HCT116 (cell line): ENCODE measurements around the gene ZFPL1. TPM values are rescaled to one million over a fixed set of nuclear protein-coding genes. Genes with fewer than 3 reads are reported as not detected.

ENCODE experiments used
- ATAC-seq: fragments of 200-7000 bp; cut with Tn5 transposase; 2 replicates; pipeline ENCODE4 v1.9.1; 2020; ENCODE audit warnings: mild to moderate bottlenecking, moderate library complexity
- BruUV-seq: library from RNA; stranded (reverse); fragments of 400-500 nt; replicated peaks from 2 replicates; lab custom pipeline; 2021; lab: Mats Ljungman, UMichigan
- CTCF ChIA-PET: fragments of 300-600 bp; sonication (Branson Sonifier 250); formaldehyde crosslinking; loops from one replicate; lab custom pipeline; 2021; ENCODE audit warnings: antibody characterized with exemption; lab: Charles Lee
- POLR2A ChIA-PET: fragments of 300-600, 350-600 bp; sonication (Branson Sonifier 250); formaldehyde crosslinking; loops from one replicate; lab custom pipeline; 2021; ENCODE audit warnings: antibody characterized with exemption; lab: Charles Lee
- RAD21 ChIA-PET, 2 experiments: fragments of 300-600 bp; sonication (Branson Sonifier 250); formaldehyde crosslinking; loops; one replicate each; lab custom pipeline; 2023; ENCODE audit warnings: low total read pairs in 2 of 2; ENCODE audit not compliant: uncharacterized antibody in 2 of 2, unreplicated experiment in 2 of 2, low non-redundant PET in 1 of 2; lab: Charles Lee
- DNase-seq: peaks from one replicate; pipeline ENCODE4 v3.0.0-alpha.2; 2010; ENCODE audit warnings: low read depth, low spot score
- H2AFZ ChIP-seq: fragments of 200-600 bp; shearing (Covaris generic), sonication (generic); 2 replicates; pipeline ENCODE4 v1.6.1; 2017; ENCODE audit warnings: low read depth, mixed run types, mixed read lengths, antibody characterized with exemption, low read length; ENCODE audit not compliant: poor library complexity, severe bottlenecking
- H3K27ac ChIP-seq: 2 replicates; pipeline ENCODE4 v1.5.1; 2012; ENCODE audit warnings: low read depth, low read length
- H3K27me3 ChIP-seq: fragments of 200-600 bp; sonication (generic); 2 replicates; pipeline ENCODE4 v1.6.1; 2016; ENCODE audit warnings: mixed run types, low read length, mixed read lengths; ENCODE audit not compliant: insufficient read depth
- H3K36me3 ChIP-seq, 2 experiments: fragments of 200-500 bp in 1 of 2; fragments of 200-600 bp in 1 of 2; sonication (Bioruptor generic) in 1 of 2; sonication (generic) in 1 of 2; 2 replicates each; pipeline versions ENCODE4 v1.5.1 to v1.6.1; 2014 to 2016; ENCODE audit warnings: low read length in 2 of 2, inconsistent platforms in 1 of 2, mixed read lengths in 1 of 2, mixed run types in 1 of 2; ENCODE audit not compliant: insufficient read depth in 2 of 2, control insufficient read depth in 1 of 2
- H3K4me1 ChIP-seq, 2 experiments: fragments of 200-600 bp in 1 of 2; sonication (generic) in 1 of 2; 2 replicates each; pipeline versions ENCODE4 v1.5.1 to v1.6.1; 2012 to 2017; ENCODE audit warnings: low read length in 2 of 2, inconsistent platforms in 1 of 2, mild to moderate bottlenecking in 1 of 2, mixed read lengths in 1 of 2, mixed run types in 1 of 2, moderate library complexity in 1 of 2; ENCODE audit not compliant: insufficient read depth in 2 of 2, control insufficient read depth in 1 of 2
- H3K4me2 ChIP-seq: fragments of 200-600 bp; sonication (generic); 2 replicates; pipeline ENCODE4 v1.6.1; 2017; ENCODE audit warnings: mixed run types, low read length, mixed read lengths
- H3K4me3 ChIP-seq, 2 experiments: fragments of 200-600 bp in 1 of 2; sonication (generic) in 1 of 2; replicated peaks in 1 of 2; 2 replicates each; pipeline ENCODE4 v1.5.1; 2011 to 2016; ENCODE audit warnings: low read length in 2 of 2, control low read depth in 1 of 2, low read depth in 1 of 2, mild to moderate bottlenecking in 1 of 2, mixed read lengths in 1 of 2, mixed run types in 1 of 2
- H3K79me2 ChIP-seq: fragments of 200-600 bp; sonication (generic); 2 replicates; pipeline ENCODE4 v1.6.1; 2017; ENCODE audit warnings: mild to moderate bottlenecking, mixed run types, low read length, moderate library complexity, mixed read lengths; ENCODE audit not compliant: insufficient read depth
- H3K9ac ChIP-seq: fragments of 200-600 bp; sonication (generic); 2 replicates; pipeline ENCODE4 v1.6.1; 2016; ENCODE audit warnings: low read length, mixed read lengths
- H3K9me2 ChIP-seq: fragments of 200-600 bp; sonication (generic), shearing (Covaris generic); 2 replicates; pipeline ENCODE4 v1.6.1; 2017; ENCODE audit warnings: mixed run types, mild to moderate bottlenecking, moderate library complexity; ENCODE audit not compliant: insufficient read depth
- H3K9me3 ChIP-seq, 2 experiments: fragments of 200-500 bp in 1 of 2; fragments of 200-600 bp in 1 of 2; sonication (Bioruptor generic) in 1 of 2; sonication (generic) in 1 of 2; 2 replicates each; pipeline ENCODE4 v1.6.1; 2014 to 2017; ENCODE audit warnings: low read length in 2 of 2, mixed read lengths in 2 of 2, inconsistent platforms in 1 of 2, low read depth in 1 of 2, mild to moderate bottlenecking in 1 of 2, mixed run types in 1 of 2, moderate library complexity in 1 of 2; ENCODE audit not compliant: control insufficient read depth in 1 of 2, insufficient read depth in 1 of 2
- H4K20me1 ChIP-seq: fragments of 200-600 bp; sonication (generic), shearing (Covaris generic); 2 replicates; pipeline ENCODE4 v1.6.1; 2017; ENCODE audit warnings: mixed run types, mild to moderate bottlenecking, moderate library complexity; ENCODE audit not compliant: insufficient read depth
- CBX3 ChIP-seq: IDR thresholded peaks from 2 replicates; pipeline ENCODE4 v1.6.1; 2012; ENCODE audit warnings: low read depth
- CEBPB ChIP-seq: IDR thresholded peaks from 2 replicates; pipeline ENCODE4 v1.6.1; 2012; ENCODE audit warnings: low read depth
- ELF1 ChIP-seq: IDR thresholded peaks from 2 replicates; pipeline ENCODE4 v1.6.1; 2012; ENCODE audit warnings: low read depth, borderline replicate concordance
- EZH2 ChIP-seq: fragments of 200-600 bp; sonication (generic); IDR thresholded peaks from 2 replicates; pipeline ENCODE4 v1.6.1; 2017; ENCODE audit warnings: antibody characterized with exemption, mixed run types
- EZH2phosphoT487 ChIP-seq: fragments of 200-600 bp; IDR thresholded peaks from 2 replicates; pipeline ENCODE4 v1.6.1; 2018; ENCODE audit warnings: antibody characterized with exemption, borderline replicate concordance
- JUND ChIP-seq: IDR thresholded peaks from 2 replicates; pipeline ENCODE4 v1.6.1; 2012
- POLR2A ChIP-seq: IDR thresholded peaks from 2 replicates; pipeline ENCODE4 v1.7.0; 2011; ENCODE audit warnings: borderline replicate concordance; ENCODE audit not compliant: insufficient read depth, insufficient read length; ENCODE audit errors: extremely low read depth
- POLR2AphosphoS5 ChIP-seq: IDR thresholded peaks from 2 replicates; pipeline ENCODE4 v1.6.1; 2011; ENCODE audit warnings: mild to moderate bottlenecking, low read depth, low read length, moderate library complexity
- SIN3A ChIP-seq: IDR thresholded peaks from 2 replicates; pipeline ENCODE4 v1.6.1; 2012; ENCODE audit warnings: low read depth
- SP1 ChIP-seq: IDR thresholded peaks from 2 replicates; pipeline ENCODE4 v1.6.1; 2012; ENCODE audit warnings: low read depth
- SRF ChIP-seq: IDR thresholded peaks from 2 replicates; pipeline ENCODE4 v1.6.1; 2012; ENCODE audit warnings: low read depth
- TCF7L2 ChIP-seq: IDR thresholded peaks from 2 replicates; pipeline ENCODE4 v1.7.0; 2011; ENCODE audit warnings: borderline replicate concordance, inconsistent platforms; ENCODE audit not compliant: insufficient read depth, insufficient read length; ENCODE audit errors: extremely low read depth
- YY1 ChIP-seq: IDR thresholded peaks from 2 replicates; pipeline ENCODE4 v1.6.1; 2011; ENCODE audit warnings: low read length, low read depth, moderate library complexity, mild to moderate bottlenecking; ENCODE audit not compliant: insufficient replicate concordance; ENCODE audit errors: extremely low read depth
- intact Hi-C: fragments of 100-400 bp; cut with micrococcal nuclease; formaldehyde crosslinking; loops from 2 replicates; pipeline ENCODE4 v1.10.0; 2022
- total RNA-seq: library from RNA; stranded (reverse); gene quantifications from one replicate; pipeline ENCODE4 v1.2.1, GENCODE V29; 2021; ENCODE audit not compliant: unreplicated experiment
- TF ChIP-seq, protein P1 (sequence below): IDR thresholded peaks from 2 replicates; pipeline ENCODE4 v1.6.1; 2012
- TF ChIP-seq, protein P2 (sequence below): IDR thresholded peaks from 2 replicates; pipeline ENCODE4 v1.6.1; 2012
- TF ChIP-seq, protein P3 (sequence below): IDR thresholded peaks from 2 replicates; pipeline ENCODE4 v1.6.1; 2011; ENCODE audit warnings: mild to moderate bottlenecking, low read length, moderate library complexity; ENCODE audit not compliant: insufficient replicate concordance; ENCODE audit errors: extremely low read depth

The ZFPL1 gene
- total RNA-seq, 1 experiment from 2014 or later = 35.3 TPM

DNA sequence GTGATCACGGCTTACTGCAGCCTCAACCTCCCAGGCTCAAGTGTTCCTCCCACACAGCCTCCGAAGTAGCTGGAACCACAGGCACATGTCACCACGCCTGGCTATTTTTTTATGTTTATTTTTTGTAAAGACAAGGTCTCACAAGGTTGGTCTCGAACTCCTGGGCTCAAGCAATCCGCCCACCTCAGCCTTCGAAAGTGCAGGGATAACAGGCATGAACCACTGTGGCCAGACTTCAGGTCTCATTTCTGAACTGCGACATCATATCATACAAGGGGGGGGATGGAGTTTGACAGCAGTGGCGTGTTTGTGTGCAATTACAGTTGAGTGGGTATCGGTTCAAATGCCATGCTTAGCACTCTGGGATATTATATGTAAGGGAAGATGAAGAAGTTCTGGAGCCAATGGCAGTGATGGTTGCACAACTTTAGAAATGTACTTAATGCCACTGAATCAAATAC is 32.6 kb upstream of the ZFPL1 start:
- Histone ChIP-seq H3K79me2 (no peaks in the 10 kb centered on the region), H3K9ac (no peak overlapping the region), H3K4me2 (no peak overlapping the region), H2AFZ (no peak overlapping the region), H3K9me2 (no peaks in the 10 kb centered on the region), H3K4me3 (no peak overlapping the region), H3K4me1 (peaks cover 0 to 10% of the 10 kb centered on the region in 2 experiments; a peak in 3 of 4 replicates), H3K27me3 (no peaks in the 10 kb centered on the region), H4K20me1 (no peaks in the 10 kb centered on the region), H3K27ac (no peak overlapping the region), H3K36me3 (no peaks in the 10 kb centered on the region), H3K9me3 (no peaks in the 10 kb centered on the region)
- ATAC-seq (no peak), DNase-seq (no peak)
- TF ChIP-seq EZH2 (no peak), POLR2A (no peak), CBX3 (no peak), CEBPB (no peak), ELF1 (no peak), SRF (no peak), SP1 (no peak)
- TF ChIP-seq, protein P1, sequence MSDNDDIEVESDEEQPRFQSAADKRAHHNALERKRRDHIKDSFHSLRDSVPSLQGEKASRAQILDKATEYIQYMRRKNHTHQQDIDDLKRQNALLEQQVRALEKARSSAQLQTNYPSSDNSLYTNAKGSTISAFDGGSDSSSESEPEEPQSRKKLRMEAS = no peak
- TF ChIP-seq, protein P2, sequence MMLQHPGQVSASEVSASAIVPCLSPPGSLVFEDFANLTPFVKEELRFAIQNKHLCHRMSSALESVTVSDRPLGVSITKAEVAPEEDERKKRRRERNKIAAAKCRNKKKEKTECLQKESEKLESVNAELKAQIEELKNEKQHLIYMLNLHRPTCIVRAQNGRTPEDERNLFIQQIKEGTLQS = no peak
- BruUV-seq = no TSS peak
- RAD21 ChIA-PET = no interaction called here
- CTCF ChIA-PET = no interaction called here
- POLR2A ChIA-PET = no interaction called here
- intact Hi-C loops = no loop called here

DNA sequence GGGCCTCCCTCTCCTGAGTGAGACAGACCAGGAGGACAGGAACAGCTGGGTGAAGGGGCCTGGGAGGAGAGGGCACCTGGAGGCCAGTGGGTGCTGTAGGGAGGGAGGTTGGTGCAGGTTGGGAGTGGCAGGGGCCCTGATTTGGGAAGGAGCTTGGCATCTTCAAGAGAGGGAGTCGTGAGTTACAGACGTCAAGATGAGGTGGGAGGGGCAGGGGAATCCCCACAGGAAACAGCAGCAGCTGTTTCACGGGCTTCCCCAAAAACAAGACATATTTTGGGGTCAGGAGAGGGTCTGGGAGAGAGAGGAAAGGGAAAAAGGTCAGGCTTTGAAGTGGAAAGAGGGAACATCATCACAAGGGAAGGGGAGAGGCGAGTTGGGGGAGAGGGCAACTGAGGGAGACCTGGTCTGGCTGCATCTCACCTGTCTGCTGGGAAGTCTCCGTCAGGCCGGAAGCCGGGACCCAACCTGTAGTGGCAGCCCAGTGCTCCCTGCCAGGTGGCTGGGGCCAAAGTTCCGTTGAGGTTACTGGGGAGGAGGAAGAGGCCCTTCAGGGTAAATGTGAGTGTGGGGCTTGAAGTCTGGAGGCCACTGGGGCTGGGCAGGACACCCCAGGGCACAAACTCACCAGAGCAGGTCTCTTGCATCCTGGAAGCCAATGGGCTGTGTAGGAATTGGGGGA is 30.1 kb upstream of the ZFPL1 start:
- Histone ChIP-seq H3K27me3 (no peaks in the 10 kb centered on the region), H3K4me3 (no peak overlapping the region), H3K36me3 (no peaks in the 10 kb centered on the region), H4K20me1 (no peaks in the 10 kb centered on the region), H3K79me2 (no peaks in the 10 kb centered on the region)
- intact Hi-C loops = no loop called here
- no TSS peak for BruUV-seq
- DNase-seq = no peak
- CTCF ChIA-PET = no interaction called here
- no peak for TF ChIP-seq YY1
- TF ChIP-seq POLR2AphosphoS5 = no peak
- no peak for TF ChIP-seq SIN3A
- TF ChIP-seq EZH2phosphoT487 = no peak
- no peak for TF ChIP-seq JUND
- no peak for TF ChIP-seq TCF7L2
- TF ChIP-seq, protein P2 = no peak
- TF ChIP-seq, protein P3, sequence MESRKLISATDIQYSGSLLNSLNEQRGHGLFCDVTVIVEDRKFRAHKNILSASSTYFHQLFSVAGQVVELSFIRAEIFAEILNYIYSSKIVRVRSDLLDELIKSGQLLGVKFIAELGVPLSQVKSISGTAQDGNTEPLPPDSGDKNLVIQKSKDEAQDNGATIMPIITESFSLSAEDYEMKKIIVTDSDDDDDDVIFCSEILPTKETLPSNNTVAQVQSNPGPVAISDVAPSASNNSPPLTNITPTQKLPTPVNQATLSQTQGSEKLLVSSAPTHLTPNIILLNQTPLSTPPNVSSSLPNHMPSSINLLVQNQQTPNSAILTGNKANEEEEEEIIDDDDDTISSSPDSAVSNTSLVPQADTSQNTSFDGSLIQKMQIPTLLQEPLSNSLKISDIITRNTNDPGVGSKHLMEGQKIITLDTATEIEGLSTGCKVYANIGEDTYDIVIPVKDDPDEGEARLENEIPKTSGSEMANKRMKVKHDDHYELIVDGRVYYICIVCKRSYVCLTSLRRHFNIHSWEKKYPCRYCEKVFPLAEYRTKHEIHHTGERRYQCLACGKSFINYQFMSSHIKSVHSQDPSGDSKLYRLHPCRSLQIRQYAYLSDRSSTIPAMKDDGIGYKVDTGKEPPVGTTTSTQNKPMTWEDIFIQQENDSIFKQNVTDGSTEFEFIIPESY = no peak
- TF ChIP-seq, all 23 proteins: peak for 0
- Histone ChIP-seq H3K9ac (no peak overlapping the region), H2AFZ (no peak overlapping the region), H3K27ac (no peak overlapping the region), H3K4me2 (no peak overlapping the region), H3K4me1 (peaks cover 0 to 10% of the 10 kb centered on the region in 2 experiments; a peak in 3 of 4 replicates), H3K9me3 (no peaks in the 10 kb centered on the region), H3K9me2 (no peaks in the 10 kb centered on the region)
- ATAC-seq = no peak
- ChIA-PET RAD21 (no interaction called here), POLR2A (no interaction called here)
